HepG2 (cell line): Measurements from ENCODE around the gene TBX21. TPM values are rescaled to one million over a fixed set of nuclear protein-coding genes. Genes with fewer than 3 reads are reported as not detected.

Source experiments
- ATAC-seq: fragments of 200-7000 bp; cut with Tn5 transposase; 3 replicates; pipeline ENCODE4 v1.9.1; 2020; ENCODE audit warnings: mild to moderate bottlenecking, moderate library complexity
- BruUV-seq: library from RNA; stranded (reverse); fragments of 400-500 nt; replicated peaks from 2 replicates; lab custom pipeline; 2021; lab: Mats Ljungman, UMichigan
- CTCF ChIA-PET: fragments of 300-600 bp; formaldehyde crosslinking; extraction: SDS; loops from one replicate; lab custom pipeline; 2021; ENCODE audit warnings: low total read pairs, inconsistent platforms, low intra/inter-chr PET ratio; lab: Yijun Ruan, JAX
- POLR2A ChIA-PET: fragments of 350-600 bp; sonication (Branson Sonifier 250); formaldehyde crosslinking; loops from one replicate; lab custom pipeline; 2020; ENCODE audit warnings: antibody characterized with exemption, inconsistent platforms; lab: Yijun Ruan, JAX
- DNase-seq: peaks from one replicate; pipeline ENCODE4 v3.0.0-alpha.2; 2015; ENCODE audit warnings: low spot score
- FAIRE-seq: peaks from 3 replicates; lab custom pipeline; 2011; peaks lifted over from hg19 to GRCh38; lab: Jason Lieb, UNC
- H2AFZ ChIP-seq: one replicate; pipeline ENCODE4 v1.6.1; 2011; ENCODE audit warnings: low read length, inconsistent platforms
- H3K27ac ChIP-seq: fragments of 300-600 bp; 3 replicates; pipeline ENCODE4 v1.8.0; 2011; ENCODE audit warnings: mixed run types, mild to moderate bottlenecking, mixed read lengths, low read length, inconsistent platforms; ENCODE audit not compliant: insufficient read depth; ENCODE audit errors: extremely low read length
- H3K27me3 ChIP-seq, 2 experiments: fragments of 200-600 bp in 1 of 2; 2 replicates in 1 of 2; 3 replicates in 1 of 2; pipeline versions ENCODE4 v1.6.0 to v1.8.0; 2011; ENCODE audit warnings: low read length in 2 of 2, mild to moderate bottlenecking in 2 of 2, moderate library complexity in 2 of 2, inconsistent platforms in 1 of 2; ENCODE audit not compliant: insufficient read depth in 2 of 2, control insufficient read depth in 1 of 2
- H3K36me3 ChIP-seq, 2 experiments: fragments of 200-600 bp in 1 of 2; replicated peaks in 1 of 2; 2 replicates in 1 of 2; 3 replicates in 1 of 2; pipeline versions ENCODE4 v1.5.1 to v1.8.0; 2011; ENCODE audit warnings: low read length in 2 of 2, inconsistent platforms in 1 of 2; ENCODE audit not compliant: insufficient read depth in 2 of 2, control insufficient read depth in 1 of 2
- H3K4me1 ChIP-seq: 2 replicates; pipeline ENCODE4 v1.5.1; 2012; ENCODE audit warnings: low read length, inconsistent platforms; ENCODE audit not compliant: insufficient read depth
- H3K4me2 ChIP-seq: 2 replicates; pipeline ENCODE4 v1.6.0; 2011; ENCODE audit warnings: low read depth, low read length, inconsistent platforms
- H3K4me3 ChIP-seq, 3 experiments: fragments of 200-600 bp in 1 of 3; sonication (generic), shearing (Covaris generic) in 1 of 3; replicated peaks in 1 of 3; 2 replicates each; pipeline ENCODE4 v1.5.1; 2011 to 2016; ENCODE audit warnings: low read length in 3 of 3, inconsistent platforms in 2 of 3, low read depth in 2 of 3, mild to moderate bottlenecking in 2 of 3, control low read depth in 1 of 3, mixed read lengths in 1 of 3; ENCODE audit not compliant: insufficient read depth in 1 of 3
- H3K79me2 ChIP-seq: one replicate; pipeline ENCODE4 v1.6.1; 2011; ENCODE audit warnings: low read length, inconsistent platforms; ENCODE audit not compliant: insufficient read depth
- H3K9ac ChIP-seq: 2 replicates; pipeline ENCODE4 v1.6.0; 2011; ENCODE audit warnings: mild to moderate bottlenecking, low read depth, low read length, inconsistent platforms; ENCODE audit not compliant: insufficient read depth
- H3K9me3 ChIP-seq: 2 replicates; pipeline ENCODE4 v1.5.1; 2012; ENCODE audit warnings: mild to moderate bottlenecking, low read length
- H4K20me1 ChIP-seq: 2 replicates; pipeline ENCODE4 v1.6.0; 2011; ENCODE audit warnings: inconsistent platforms, mild to moderate bottlenecking, low read length, moderate library complexity; ENCODE audit not compliant: insufficient read depth
- JDP2 ChIP-seq: sonication (generic); formaldehyde crosslinking; IDR thresholded peaks from 2 replicates; pipeline ENCODE4 v1.8.1; 2022; ENCODE audit warnings: missing genetic modification reagents, borderline replicate concordance
- JUND ChIP-seq: sonication (generic); formaldehyde crosslinking; IDR thresholded peaks from 2 replicates; pipeline ENCODE4 v1.8.0; 2022; ENCODE audit warnings: mild to moderate bottlenecking, missing genetic modification reagents
- MTF2 ChIP-seq: sonication (generic); formaldehyde crosslinking; IDR thresholded peaks from 2 replicates; pipeline ENCODE4 v1.5.0; 2020; ENCODE audit warnings: missing genetic modification reagents, borderline replicate concordance
- MXI1 ChIP-seq: IDR thresholded peaks from 3 replicates; pipeline ENCODE4 v1.6.1; 2012; ENCODE audit warnings: low read depth, low read length, inconsistent platforms, borderline replicate concordance
- PRPF4 ChIP-seq: fragments of 200-400 bp; formaldehyde crosslinking; IDR thresholded peaks from 2 replicates; pipeline ENCODE4 v1.6.1; 2016; ENCODE audit warnings: low read length, low read depth; ENCODE audit not compliant: poor library complexity, severe bottlenecking
- RBM39 ChIP-seq: fragments of 200-400 bp; formaldehyde crosslinking; IDR thresholded peaks from one replicate; pipeline ENCODE4 v1.6.1; 2018; ENCODE audit warnings: antibody characterized with exemption, mild to moderate bottlenecking, low read depth, low read length; ENCODE audit not compliant: poor library complexity, severe bottlenecking
- TCF7 ChIP-seq: sonication (generic); IDR thresholded peaks from 2 replicates; pipeline ENCODE4 v1.6.1; 2016; ENCODE audit warnings: antibody characterized with exemption, low read depth
- TIGD3 ChIP-seq: sonication (generic); formaldehyde crosslinking; IDR thresholded peaks from 2 replicates; pipeline ENCODE4 v1.5.1; 2020; ENCODE audit warnings: mild to moderate bottlenecking, missing genetic modification reagents, borderline replicate concordance
- ZNF296 ChIP-seq: sonication (generic); formaldehyde crosslinking; conservative IDR thresholded peaks from 2 replicates; pipeline ENCODE4 v1.5.0; 2020; ENCODE audit warnings: mild to moderate bottlenecking, missing genetic modification reagents
- ZNF674 ChIP-seq: sonication (generic); formaldehyde crosslinking; IDR thresholded peaks from 2 replicates; pipeline ENCODE4 v1.5.0; 2020; ENCODE audit warnings: low read depth, mild to moderate bottlenecking, missing genetic modification reagents
- ZNF724P ChIP-seq: sonication (generic); formaldehyde crosslinking; IDR thresholded peaks from 2 replicates; pipeline ENCODE4 v1.8.0; 2022; ENCODE audit warnings: missing genetic modification reagents, borderline replicate concordance
- WGBS: methylation state at CpG from one replicate; pipeline ENCODE4 v1.1.6; 2017; ENCODE audit warnings: low lambda C conversion rate; 5-methylcytosine and 5-hydroxymethylcytosine counted together
- in situ Hi-C: cut with HindIII; loops from 2 replicates; pipeline ENCODE4 v1.10.0; 2017; ENCODE audit warnings: low pct_unique_long_range_greater_than_20kb; ENCODE audit not compliant: extremely low pct_ligation_motif_present
- intact Hi-C: fragments of 100-400 bp; cut with micrococcal nuclease; formaldehyde crosslinking; loops from one replicate; pipeline ENCODE4 v1.10.0; 2022; ENCODE audit not compliant: unreplicated experiment
- polyA plus RNA-seq, 8 experiments: library from polyadenylated mRNA; depleted of rRNA in 3 of 8; stranded (reverse) in 7 of 8; unstranded in 1 of 8; fragments of >200 nt; fragmentation: Illumina TruSeq in 4 of 8; extraction: Trizol in 4 of 8; gene quantifications; 2 replicates each; pipeline versions ENCODE4 v1.2.1 to v1.2.3, GENCODE V29; 2011 to 2016; ENCODE audit warnings: low read depth in 4 of 8, missing spikeins in 1 of 8, mixed read lengths in 1 of 8; ENCODE audit not compliant: insufficient read depth in 1 of 8
- total RNA-seq, 5 experiments: library from RNA; depleted of rRNA; stranded (reverse); fragments of >200 nt; fragmentation: Illumina TruSeq; extraction: Trizol; gene quantifications; 2 replicates each; pipeline ENCODE4 v1.2.3, GENCODE V29; 2016; ENCODE audit warnings: low read depth in 1 of 5
- TF ChIP-seq, protein P1 (sequence below): sonication (generic); formaldehyde crosslinking; IDR thresholded peaks from 2 replicates; pipeline ENCODE4 v1.5.1; 2020; ENCODE audit warnings: mild to moderate bottlenecking, missing genetic modification reagents, borderline replicate concordance

Gene TBX21
- total and polyA plus RNA-seq, 2 of the 13 experiments (the other 11 are each of a cell fraction or from before 2014, with no cell fraction given): not detected

DNA sequence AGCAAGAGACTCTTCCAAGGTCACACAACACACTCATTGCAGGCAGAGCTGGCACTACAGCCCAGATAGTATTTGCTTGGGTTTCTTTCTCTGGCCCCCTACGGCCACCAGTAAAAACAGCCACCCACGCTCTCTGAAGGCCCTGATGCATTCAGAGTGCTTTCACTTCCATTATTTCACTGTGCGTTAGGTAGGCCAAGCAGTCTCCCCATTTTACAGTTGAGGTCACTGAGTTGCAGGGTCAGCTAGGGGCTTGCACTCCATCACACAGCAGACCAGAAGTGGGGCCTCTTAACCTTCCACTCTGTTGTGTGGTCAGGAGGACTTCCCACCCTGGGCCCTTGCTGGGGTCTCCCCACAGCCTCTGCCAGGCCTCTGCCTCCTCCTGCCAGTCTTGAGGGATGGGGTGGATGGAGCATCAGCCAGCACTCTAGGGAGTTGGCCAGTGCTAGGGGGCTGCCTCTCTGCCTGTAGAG, 2.5 kb downstream of the TBX21 start:
- ATAC-seq: no peak
- Histone ChIP-seq H4K20me1 (no peaks in the 10 kb centered on the region), H3K4me2 (no peak overlapping the region), H3K27ac (no peak overlapping the region), H3K4me3 (no peak overlapping the region), H3K4me1 (peaks cover 13% of the 10 kb centered on the region), H3K9ac (no peak overlapping the region), H3K9me3 (no peaks in the 10 kb centered on the region), H3K36me3 (no peaks in the 10 kb centered on the region), H3K79me2 (no peaks in the 10 kb centered on the region), H2AFZ (no peak overlapping the region), H3K27me3 (peaks cover 28 to 78% of the 10 kb centered on the region in 2 experiments)
- no peak for FAIRE-seq
- in situ Hi-C loops (no loop called here), intact Hi-C loops (no loop called here)
- no TSS peak for BruUV-seq
- CTCF ChIA-PET: no interaction called here
- POLR2A ChIA-PET: no interaction called here
- WGBS: 10% methylated on average over 3 of the region's 3 CpGs
- no peak for DNase-seq
- TF ChIP-seq ZNF674 (no peak), MXI1 (no peak), RBM39 (no peak), TIGD3 (no peak), ZNF296 (CRISPR knock-in tag) (no peak), PRPF4 (no peak), JDP2 (CRISPR knock-in tag) (no peak), TCF7 (no peak), MTF2 (no peak), JUND (CRISPR knock-in tag) (no peak), ZNF724P (CRISPR knock-in tag) (no peak)
- TF ChIP-seq, protein P1, sequence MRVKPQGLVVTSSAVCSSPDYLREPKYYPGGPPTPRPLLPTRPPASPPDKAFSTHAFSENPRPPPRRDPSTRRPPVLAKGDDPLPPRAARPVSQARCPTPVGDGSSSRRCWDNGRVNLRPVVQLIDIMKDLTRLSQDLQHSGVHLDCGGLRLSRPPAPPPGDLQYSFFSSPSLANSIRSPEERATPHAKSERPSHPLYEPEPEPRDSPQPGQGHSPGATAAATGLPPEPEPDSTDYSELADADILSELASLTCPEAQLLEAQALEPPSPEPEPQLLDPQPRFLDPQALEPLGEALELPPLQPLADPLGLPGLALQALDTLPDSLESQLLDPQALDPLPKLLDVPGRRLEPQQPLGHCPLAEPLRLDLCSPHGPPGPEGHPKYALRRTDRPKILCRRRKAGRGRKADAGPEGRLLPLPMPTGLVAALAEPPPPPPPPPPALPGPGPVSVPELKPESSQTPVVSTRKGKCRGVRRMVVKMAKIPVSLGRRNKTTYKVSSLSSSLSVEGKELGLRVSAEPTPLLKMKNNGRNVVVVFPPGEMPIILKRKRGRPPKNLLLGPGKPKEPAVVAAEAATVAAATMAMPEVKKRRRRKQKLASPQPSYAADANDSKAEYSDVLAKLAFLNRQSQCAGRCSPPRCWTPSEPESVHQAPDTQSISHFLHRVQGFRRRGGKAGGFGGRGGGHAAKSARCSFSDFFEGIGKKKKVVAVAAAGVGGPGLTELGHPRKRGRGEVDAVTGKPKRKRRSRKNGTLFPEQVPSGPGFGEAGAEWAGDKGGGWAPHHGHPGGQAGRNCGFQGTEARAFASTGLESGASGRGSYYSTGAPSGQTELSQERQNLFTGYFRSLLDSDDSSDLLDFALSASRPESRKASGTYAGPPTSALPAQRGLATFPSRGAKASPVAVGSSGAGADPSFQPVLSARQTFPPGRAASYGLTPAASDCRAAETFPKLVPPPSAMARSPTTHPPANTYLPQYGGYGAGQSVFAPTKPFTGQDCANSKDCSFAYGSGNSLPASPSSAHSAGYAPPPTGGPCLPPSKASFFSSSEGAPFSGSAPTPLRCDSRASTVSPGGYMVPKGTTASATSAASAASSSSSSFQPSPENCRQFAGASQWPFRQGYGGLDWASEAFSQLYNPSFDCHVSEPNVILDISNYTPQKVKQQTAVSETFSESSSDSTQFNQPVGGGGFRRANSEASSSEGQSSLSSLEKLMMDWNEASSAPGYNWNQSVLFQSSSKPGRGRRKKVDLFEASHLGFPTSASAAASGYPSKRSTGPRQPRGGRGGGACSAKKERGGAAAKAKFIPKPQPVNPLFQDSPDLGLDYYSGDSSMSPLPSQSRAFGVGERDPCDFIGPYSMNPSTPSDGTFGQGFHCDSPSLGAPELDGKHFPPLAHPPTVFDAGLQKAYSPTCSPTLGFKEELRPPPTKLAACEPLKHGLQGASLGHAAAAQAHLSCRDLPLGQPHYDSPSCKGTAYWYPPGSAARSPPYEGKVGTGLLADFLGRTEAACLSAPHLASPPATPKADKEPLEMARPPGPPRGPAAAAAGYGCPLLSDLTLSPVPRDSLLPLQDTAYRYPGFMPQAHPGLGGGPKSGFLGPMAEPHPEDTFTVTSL (CRISPR knock-in tag): no peak
